Measurements from ENCODE around the gene SNX10.

Gene SNX10

DNA sequence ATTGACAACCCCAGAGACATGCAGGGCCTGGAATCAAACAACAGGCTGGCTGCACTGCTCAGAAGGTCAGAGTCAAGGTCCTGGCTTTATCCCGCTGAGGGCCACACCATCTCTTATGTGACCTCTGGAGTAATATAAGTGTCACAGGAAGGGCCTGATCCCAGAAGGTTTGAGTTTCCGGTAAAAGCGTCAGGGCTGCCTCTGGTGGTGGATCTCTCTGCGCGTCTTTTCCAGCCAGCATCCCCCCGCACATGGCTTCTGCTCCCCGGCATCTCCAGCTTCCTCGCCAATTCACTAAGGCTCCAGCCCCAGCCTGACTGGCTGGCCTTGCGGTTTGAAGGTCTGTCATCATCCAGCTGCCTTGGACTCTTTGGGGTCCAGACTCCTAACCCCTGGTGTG lies 54.2 kb downstream of the SNX10 start:
- TF ChIP-seq, protein P1, sequence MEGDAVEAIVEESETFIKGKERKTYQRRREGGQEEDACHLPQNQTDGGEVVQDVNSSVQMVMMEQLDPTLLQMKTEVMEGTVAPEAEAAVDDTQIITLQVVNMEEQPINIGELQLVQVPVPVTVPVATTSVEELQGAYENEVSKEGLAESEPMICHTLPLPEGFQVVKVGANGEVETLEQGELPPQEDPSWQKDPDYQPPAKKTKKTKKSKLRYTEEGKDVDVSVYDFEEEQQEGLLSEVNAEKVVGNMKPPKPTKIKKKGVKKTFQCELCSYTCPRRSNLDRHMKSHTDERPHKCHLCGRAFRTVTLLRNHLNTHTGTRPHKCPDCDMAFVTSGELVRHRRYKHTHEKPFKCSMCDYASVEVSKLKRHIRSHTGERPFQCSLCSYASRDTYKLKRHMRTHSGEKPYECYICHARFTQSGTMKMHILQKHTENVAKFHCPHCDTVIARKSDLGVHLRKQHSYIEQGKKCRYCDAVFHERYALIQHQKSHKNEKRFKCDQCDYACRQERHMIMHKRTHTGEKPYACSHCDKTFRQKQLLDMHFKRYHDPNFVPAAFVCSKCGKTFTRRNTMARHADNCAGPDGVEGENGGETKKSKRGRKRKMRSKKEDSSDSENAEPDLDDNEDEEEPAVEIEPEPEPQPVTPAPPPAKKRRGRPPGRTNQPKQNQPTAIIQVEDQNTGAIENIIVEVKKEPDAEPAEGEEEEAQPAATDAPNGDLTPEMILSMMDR (IDR thresholded peaks at IDR 0.05; ENCODE audit: control extremely low read depth, extremely low read depth, low read depth, missing control alignments): no peak
- ChIA-PET POLR2A (interaction anchor here (0.5 kb wide), 1 partner anchor 45 kb away, joined by 6 read pairs; no protein-coding TSS in a partner anchor), CTCF (interaction anchor here (0.8 to 1.6 kb wide), 3 partner anchors 19 to 451 kb away, joined by 3 to 6 read pairs (median 3); no protein-coding TSS in a partner anchor)
- DNase-seq (ENCODE audit: extremely low spot score): no peak

DNA sequence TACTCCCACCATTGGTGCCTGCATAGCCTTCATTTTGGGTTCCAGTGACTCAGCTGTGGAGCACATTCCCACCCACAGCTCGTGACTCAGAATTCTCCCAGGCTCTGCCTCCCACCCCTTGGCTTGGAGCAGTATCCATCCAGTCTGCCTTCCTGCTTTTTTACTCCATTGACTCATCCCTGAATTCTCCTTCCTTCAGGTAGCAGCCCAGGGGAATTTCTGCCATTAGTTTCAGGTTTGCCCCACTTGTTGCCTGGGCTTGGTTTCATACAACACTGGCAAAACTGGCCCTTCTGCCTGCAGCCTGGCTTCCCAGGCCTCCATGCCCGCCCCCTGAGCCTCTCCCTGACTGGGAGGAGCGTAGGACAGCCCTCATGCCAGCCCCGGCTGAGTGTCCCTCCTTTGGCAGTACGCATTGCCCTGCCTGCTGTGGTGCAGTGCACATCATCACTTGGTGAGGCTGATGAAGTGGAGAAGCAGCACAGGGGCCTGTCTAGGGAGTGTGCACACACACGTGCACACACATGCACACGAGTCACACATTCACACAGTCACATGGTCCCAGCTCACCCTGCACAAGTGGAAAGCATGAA lies 55.0 kb downstream of the SNX10 start:
- POLR2A ChIA-PET: interaction anchor here (0.5 kb wide), 1 partner anchor 46 kb away, joined by 6 read pairs; no protein-coding TSS in a partner anchor
- DNase-seq (ENCODE audit: extremely low spot score): no peak
- TF ChIP-seq, protein P1 (IDR thresholded peaks at IDR 0.05; ENCODE audit: control extremely low read depth, extremely low read depth, low read depth, missing control alignments): no peak
- CTCF ChIA-PET: interaction anchor here (1.6 to 3.3 kb wide), 4 partner anchors 18 to 453 kb away, joined by 3 to 16 read pairs (median 9); no protein-coding TSS in a partner anchor

DNA sequence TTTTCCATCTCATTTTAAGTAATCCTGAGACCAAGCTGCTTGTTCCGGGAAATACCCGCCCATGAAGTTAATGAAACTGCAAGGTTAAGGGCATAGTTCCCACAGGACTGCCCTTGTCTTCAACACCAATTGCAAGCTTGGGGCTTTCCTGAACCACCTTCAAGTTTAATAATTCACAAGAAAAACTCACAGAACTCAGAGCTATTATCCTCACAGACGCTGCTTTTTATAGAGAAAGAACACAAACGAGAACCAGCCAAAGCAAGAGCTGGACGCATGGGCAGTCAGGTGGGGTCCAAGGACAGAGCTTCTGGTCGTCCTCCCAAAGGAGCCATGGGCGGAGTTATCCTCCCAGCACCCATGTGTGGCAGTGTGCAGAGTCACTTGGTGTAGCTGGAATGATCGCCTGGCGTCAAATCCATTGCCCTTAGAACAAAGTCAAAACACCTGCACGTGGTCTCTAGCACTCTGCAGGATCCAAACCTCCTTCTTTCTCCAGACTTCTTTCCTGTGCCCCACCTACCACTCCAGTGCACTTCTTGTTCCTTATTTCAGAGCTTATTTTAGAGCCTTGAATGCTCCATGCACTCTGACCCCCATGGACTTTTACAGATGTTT lies 56.7 kb downstream of the SNX10 start:
- CTCF ChIA-PET: interaction anchor here (0.8 to 7.0 kb wide), 17 partner anchors 9 to 454 kb away, joined by 3 to 68 read pairs (median 3); partner anchors contain the start of gene SNX10
- no peak for DNase-seq (ENCODE audit: extremely low spot score)
- POLR2A ChIA-PET: no interaction called here
- TF ChIP-seq, protein P1 (IDR thresholded peaks at IDR 0.05; ENCODE audit: control extremely low read depth, extremely low read depth, low read depth, missing control alignments): no peak

DNA sequence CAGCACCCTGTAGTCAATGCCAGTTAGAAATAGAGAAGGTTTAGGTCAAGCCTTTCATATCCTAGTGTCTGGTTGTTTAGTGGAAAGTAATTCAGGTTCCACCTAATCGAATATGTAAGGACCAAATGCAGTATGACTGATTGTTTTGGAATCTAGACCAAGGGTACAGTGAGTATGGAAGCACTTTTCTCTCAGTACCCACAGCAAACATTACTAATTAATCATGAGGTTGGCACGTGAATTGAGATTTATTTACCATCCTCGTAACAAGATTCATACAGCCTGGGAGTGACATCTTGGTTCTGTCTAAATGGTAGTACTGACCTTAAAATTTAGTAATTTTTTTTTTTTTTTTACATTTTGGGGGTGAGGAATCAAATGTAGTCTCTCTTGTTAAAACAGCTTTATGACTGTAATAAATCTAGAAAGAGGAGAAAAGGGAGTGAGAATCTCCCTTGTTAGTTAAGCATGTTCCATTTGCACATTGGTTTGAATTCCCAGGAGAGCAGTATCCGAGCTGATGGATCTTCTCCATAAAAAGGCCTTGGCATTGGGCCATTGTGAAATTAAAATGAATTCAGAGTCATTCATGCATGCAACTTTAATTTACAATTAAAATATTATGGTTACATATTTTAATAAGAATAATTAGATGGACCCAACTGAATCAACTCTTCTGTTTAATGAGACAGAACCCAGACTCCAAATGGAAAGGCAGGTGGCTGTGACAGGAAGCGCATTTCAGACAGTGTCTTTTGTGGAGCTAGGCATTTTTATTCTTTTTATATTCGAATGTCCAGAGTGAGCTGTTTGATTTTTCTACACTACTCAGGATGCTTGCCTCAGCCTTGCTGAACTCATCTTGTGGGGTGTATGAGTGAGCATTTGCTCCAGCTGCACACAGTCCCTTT lies 57.6 kb downstream of the SNX10 start:
- TF ChIP-seq, protein P1 (IDR thresholded peaks at IDR 0.05; ENCODE audit: control extremely low read depth, extremely low read depth, low read depth, missing control alignments): no peak
- ChIA-PET POLR2A (no interaction called here), CTCF (interaction anchor here (0.8 to 7.0 kb wide), 13 partner anchors 10 to 455 kb away, joined by 3 to 68 read pairs (median 5); partner anchors contain the start of gene SNX10)
- no peak for DNase-seq (ENCODE audit: extremely low spot score)

DNA sequence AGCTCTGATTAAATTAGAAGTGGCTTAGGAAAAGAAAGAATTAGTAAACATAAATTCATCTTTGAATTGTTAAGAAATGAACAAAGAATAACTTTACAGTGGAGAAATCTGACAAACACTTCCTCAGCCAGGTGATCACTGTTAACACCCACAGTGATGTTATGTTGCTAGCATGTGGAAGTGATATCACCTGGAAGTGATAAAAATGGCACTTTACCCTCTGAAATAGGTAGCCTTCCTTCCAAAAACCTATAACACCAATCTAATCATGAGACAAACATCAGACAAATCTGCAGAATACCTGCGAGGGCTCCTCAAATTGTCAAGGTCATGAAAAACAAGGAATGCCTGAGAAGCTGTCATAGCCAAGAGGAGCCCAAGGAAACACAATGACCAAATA lies 59.5 kb downstream of the SNX10 start:
- DNase-seq (ENCODE audit: extremely low spot score): no peak
- TF ChIP-seq, protein P1 (IDR thresholded peaks at IDR 0.05; ENCODE audit: control extremely low read depth, extremely low read depth, low read depth, missing control alignments): no peak
- POLR2A ChIA-PET: no interaction called here
- CTCF ChIA-PET: interaction anchor here (1.5 to 7.0 kb wide), 3 partner anchors 12 to 458 kb away, joined by 3 to 68 read pairs (median 6); no protein-coding TSS in a partner anchor

DNA sequence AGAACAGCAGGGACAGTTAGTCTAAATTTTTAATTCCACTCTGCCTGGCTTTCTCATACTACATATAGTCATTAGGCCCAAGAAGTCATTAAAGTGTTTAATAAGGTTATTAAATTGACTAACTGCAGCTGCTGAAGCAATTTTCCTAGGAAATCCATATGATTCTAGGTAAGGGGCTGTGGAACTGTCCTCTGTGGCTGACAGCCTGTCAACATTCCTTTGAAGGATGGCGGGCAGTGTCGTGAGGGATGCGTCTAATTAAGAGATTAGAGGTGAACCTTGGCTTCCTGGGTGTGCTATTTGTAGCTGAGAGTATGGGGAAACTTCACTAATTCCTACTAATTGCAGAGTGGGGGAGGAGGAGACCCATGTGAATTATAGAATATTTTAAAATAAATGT lies 64.6 kb downstream of the SNX10 start:
- TF ChIP-seq, protein P1 (IDR thresholded peaks at IDR 0.05; ENCODE audit: control extremely low read depth, extremely low read depth, low read depth, missing control alignments): no peak
- ChIA-PET CTCF (interaction anchor here (1.1 to 2.2 kb wide), 8 partner anchors 10 to 464 kb away, joined by 3 to 16 read pairs (median 4); no protein-coding TSS in a partner anchor), POLR2A (no interaction called here)
- DNase-seq (ENCODE audit: extremely low spot score): no peak
